Measurements from ENCODE around the gene SMDT1. TPM values are rescaled to one million over a fixed set of nuclear protein-coding genes. Genes with fewer than 3 reads are reported as not detected.

The SMDT1 gene
- total RNA-seq, 1 donor from 2014 or later = 71.7 TPM

GRCh38 chr22:42066937-42067336 is 12.6 kb upstream of the SMDT1 start:
- H3K4me1 Mint-ChIP-seq (ENCODE audit: low read depth) = peaks cover 4% of the 10 kb centered on the region
- H3K4me3 Mint-ChIP-seq (ENCODE audit: low read depth) = no peak overlapping the region
- H3K36me3 Mint-ChIP-seq (ENCODE audit: insufficient read depth) = peaks cover 9% of the 10 kb centered on the region
- no peaks in the 10 kb centered on the region for H3K27me3 Mint-ChIP-seq
- no peak for DNase-seq (ENCODE audit: low spot score, unreplicated experiment)
- no peak for TF ChIP-seq CTCF (IDR thresholded peaks at IDR 0.05; ENCODE audit: unreplicated experiment)
- no peak overlapping the region for H3K27ac Mint-ChIP-seq
- no peaks in the 10 kb centered on the region for H3K9me3 Mint-ChIP-seq (ENCODE audit: low read depth)

DNA sequence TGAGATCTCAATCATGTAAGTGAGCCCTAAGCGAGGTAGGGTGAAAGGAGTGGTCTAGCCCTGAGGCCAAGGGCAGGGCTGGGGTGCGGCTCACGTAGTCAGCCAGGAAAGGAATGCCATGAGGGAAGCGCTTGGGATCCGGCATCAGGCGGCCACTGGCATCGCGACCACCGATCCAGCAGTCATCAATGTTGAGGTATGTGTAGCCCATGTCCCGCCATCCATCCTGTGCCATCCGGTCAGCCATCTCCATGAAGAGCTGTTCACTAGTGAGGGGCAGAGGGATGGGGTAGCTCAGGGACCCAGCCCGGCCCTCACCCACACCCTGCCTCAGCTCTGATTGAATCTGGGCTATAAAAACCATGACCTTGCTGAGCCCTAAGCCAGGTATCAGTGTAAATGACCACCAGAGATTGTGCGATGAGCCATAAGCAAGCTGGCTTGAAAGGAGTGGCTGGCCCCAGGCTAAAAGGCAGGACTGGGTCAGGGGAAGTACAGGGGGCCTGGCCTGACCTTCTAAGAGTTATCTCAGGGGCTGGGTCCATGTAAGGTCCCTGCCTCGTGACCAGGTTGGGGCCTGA is 11.7 kb upstream of the SMDT1 start:
- no peak for TF ChIP-seq CTCF (IDR thresholded peaks at IDR 0.05; ENCODE audit: unreplicated experiment)
- no peak overlapping the region for H3K4me3 Mint-ChIP-seq (ENCODE audit: low read depth)
- peaks cover 5% of the 10 kb centered on the region for H3K4me1 Mint-ChIP-seq (ENCODE audit: low read depth)
- no peak for DNase-seq (ENCODE audit: low spot score, unreplicated experiment)
- peaks cover 9% of the 10 kb centered on the region for H3K36me3 Mint-ChIP-seq (ENCODE audit: insufficient read depth)
- no peaks in the 10 kb centered on the region for H3K9me3 Mint-ChIP-seq (ENCODE audit: low read depth)
- H3K27me3 Mint-ChIP-seq = peaks cover 2% of the 10 kb centered on the region
- H3K27ac Mint-ChIP-seq = no peak overlapping the region

DNA sequence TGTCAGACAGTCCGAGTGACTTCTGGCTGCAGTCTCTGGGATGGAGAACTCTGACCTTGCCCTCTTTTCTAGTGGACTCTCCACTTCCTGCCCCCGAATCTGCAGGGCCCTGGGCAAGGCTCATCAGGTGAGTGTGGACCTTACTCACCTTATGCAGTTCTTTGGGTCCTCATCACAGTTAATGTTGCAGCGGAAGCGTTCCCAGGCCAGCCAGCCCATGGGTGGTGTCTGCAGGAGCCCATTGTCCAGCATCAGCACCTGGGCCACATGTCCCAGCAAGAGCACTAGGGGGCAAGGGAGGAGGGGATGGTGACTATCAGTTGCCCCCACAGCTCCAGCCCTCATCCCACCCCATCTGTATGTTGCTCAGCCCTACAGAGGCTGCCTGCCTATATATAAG is 11.2 kb upstream of the SMDT1 start:
- peaks cover 5% of the 10 kb centered on the region for H3K4me1 Mint-ChIP-seq (ENCODE audit: low read depth)
- no peak overlapping the region for H3K27ac Mint-ChIP-seq
- H3K27me3 Mint-ChIP-seq = peaks cover 4% of the 10 kb centered on the region
- peaks cover 9% of the 10 kb centered on the region for H3K36me3 Mint-ChIP-seq (ENCODE audit: insufficient read depth)
- no peak overlapping the region for H3K4me3 Mint-ChIP-seq (ENCODE audit: low read depth)
- DNase-seq (ENCODE audit: low spot score, unreplicated experiment) = no peak
- no peak for TF ChIP-seq CTCF (IDR thresholded peaks at IDR 0.05; ENCODE audit: unreplicated experiment)
- no peaks in the 10 kb centered on the region for H3K9me3 Mint-ChIP-seq (ENCODE audit: low read depth)

- Mint-ChIP-seq H3K4me3 (ENCODE audit: low read depth) (peak overlapping the region; percentile 80), H3K27ac (peak overlapping the region; percentile 83)
- DNase-seq (ENCODE audit: low spot score, unreplicated experiment) = no peak
Observed at GRCh38 chr22:42069801-42070516, 9.5 kb upstream of the SMDT1 start.

More at GRCh38 chr22:42069801-42070516, 9.5 kb upstream of the SMDT1 start:
- Mint-ChIP-seq H3K4me1 (ENCODE audit: low read depth) (peaks cover 7% of the 10 kb centered on the region), H3K36me3 (ENCODE audit: insufficient read depth) (peaks cover 9% of the 10 kb centered on the region), H3K27me3 (peaks cover 4% of the 10 kb centered on the region), H3K9me3 (ENCODE audit: low read depth) (no peaks in the 10 kb centered on the region)
- TF ChIP-seq CTCF (IDR thresholded peaks at IDR 0.05; ENCODE audit: unreplicated experiment) = no peak

All from progenitor cell of endocrine pancreas (in vitro differentiated cells).